ENCODE measurements around the gene SDK2.

DNA sequence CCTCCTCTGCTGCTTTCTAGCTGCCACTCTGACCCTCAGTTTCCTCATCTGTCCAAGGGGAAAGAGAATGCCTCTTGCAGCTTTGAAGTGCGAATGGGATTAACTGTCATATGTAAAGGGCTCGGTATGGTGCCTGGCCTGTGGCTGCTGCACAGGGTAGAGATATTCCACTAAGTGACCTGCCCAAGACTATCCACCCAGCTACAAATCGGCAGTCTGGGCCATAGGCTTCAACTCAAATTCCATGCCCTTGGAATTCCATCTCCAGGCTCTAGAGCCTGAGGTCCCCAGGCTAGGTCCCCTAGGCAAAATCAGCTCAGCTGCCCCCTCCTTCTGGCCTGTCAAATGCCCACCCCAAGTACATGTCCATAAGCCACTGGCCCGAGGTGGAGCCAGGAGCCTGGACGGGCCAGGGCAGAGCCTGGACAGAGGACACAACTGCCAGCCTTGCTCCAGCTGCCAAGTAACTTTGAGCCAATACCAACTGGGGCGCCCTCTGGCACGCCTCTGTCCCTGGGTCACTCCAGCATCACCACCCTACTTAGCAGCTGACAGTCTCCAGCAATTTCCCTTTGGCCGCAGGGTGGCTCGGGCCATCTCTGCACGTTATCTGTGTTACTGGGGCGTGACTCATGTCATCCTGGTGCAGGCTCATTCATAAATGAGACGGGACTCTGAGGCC is 57.2 kb downstream of the SDK2 start:
- no peak for TF ChIP-seq CTCF (conservative IDR thresholded peaks at IDR 0.05; ENCODE audit: low read depth, low read length)
- no peak for TF ChIP-seq EZH2 (IDR thresholded peaks at IDR 0.05; ENCODE audit: borderline replicate concordance, low read depth, low read length, poor library complexity, severe bottlenecking)
